Osteocyte (in vitro differentiated cells): ENCODE data around the gene C9orf43. TPM values are rescaled to one million over a fixed set of nuclear protein-coding genes. Genes with fewer than 3 reads are reported as not detected.

Experiments used
- DNase-seq: peaks from one replicate; pipeline ENCODE4 v3.0.0; 2021; ENCODE audit warnings: mixed read lengths; ENCODE audit not compliant: unreplicated experiment; ENCODE audit errors: extremely low spot score
- H3K27ac Mint-ChIP-seq: one replicate; pipeline ENCODE4 v1.8.0; 2021; ENCODE audit warnings: mild to moderate bottlenecking, mixed read lengths; ENCODE audit not compliant: unreplicated experiment
- H3K27me3 Mint-ChIP-seq: one replicate; pipeline ENCODE4 v1.8.0; 2021; ENCODE audit warnings: mixed read lengths; ENCODE audit not compliant: unreplicated experiment
- H3K36me3 Mint-ChIP-seq: one replicate; pipeline ENCODE4 v1.8.0; 2021; ENCODE audit warnings: mixed read lengths; ENCODE audit not compliant: unreplicated experiment
- H3K4me1 Mint-ChIP-seq: one replicate; pipeline ENCODE4 v1.8.0; 2021; ENCODE audit warnings: mixed read lengths; ENCODE audit not compliant: unreplicated experiment
- H3K4me3 Mint-ChIP-seq: one replicate; pipeline ENCODE4 v1.8.0; 2021; ENCODE audit warnings: mild to moderate bottlenecking, moderate library complexity, mixed read lengths; ENCODE audit not compliant: unreplicated experiment
- H3K9me3 Mint-ChIP-seq: one replicate; pipeline ENCODE4 v1.8.0; 2021; ENCODE audit warnings: mixed read lengths; ENCODE audit not compliant: unreplicated experiment
- total RNA-seq: library from RNA; stranded (reverse); gene quantifications from 2 replicates; pipeline ENCODE4 v1.2.1, GENCODE V29; 2021
- TF ChIP-seq, protein P1 (sequence below): fragments of 200-600 bp; sonication (generic); IDR thresholded peaks from 2 replicates; pipeline ENCODE4 v1.5.0; 2021; ENCODE audit warnings: antibody characterized with exemption, mild to moderate bottlenecking, moderate library complexity

The C9orf43 gene
- total RNA-seq, 1 donor from 2014 or later = 0.43 TPM

DNA sequence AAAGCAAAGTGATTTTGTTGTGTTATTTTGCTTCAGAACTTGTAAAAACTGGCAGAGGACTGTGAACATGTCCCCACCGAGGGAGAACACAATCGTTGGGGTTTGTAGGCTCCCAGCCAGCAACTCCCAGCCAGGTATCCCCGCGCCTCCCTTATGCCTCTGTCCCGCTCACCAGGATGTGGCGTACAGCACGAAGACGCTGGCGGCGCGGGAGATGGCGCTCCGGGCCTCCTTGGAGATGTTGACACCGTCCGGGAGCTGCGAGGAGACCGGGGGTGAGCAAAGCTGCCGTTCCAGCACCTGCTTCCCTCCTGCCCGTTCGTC is 702 bp upstream of the C9orf43 start:
- Mint-ChIP-seq H3K9me3 (no peaks in the 10 kb centered on the region), H3K36me3 (peaks cover 11% of the 10 kb centered on the region), H3K4me3 (peak overlapping the region; percentile 99), H3K4me1 (peaks cover 19% of the 10 kb centered on the region), H3K27ac (peak overlapping the region; percentile 100), H3K27me3 (no peaks in the 10 kb centered on the region)
- DNase-seq = no peak
- TF ChIP-seq, protein P1, sequence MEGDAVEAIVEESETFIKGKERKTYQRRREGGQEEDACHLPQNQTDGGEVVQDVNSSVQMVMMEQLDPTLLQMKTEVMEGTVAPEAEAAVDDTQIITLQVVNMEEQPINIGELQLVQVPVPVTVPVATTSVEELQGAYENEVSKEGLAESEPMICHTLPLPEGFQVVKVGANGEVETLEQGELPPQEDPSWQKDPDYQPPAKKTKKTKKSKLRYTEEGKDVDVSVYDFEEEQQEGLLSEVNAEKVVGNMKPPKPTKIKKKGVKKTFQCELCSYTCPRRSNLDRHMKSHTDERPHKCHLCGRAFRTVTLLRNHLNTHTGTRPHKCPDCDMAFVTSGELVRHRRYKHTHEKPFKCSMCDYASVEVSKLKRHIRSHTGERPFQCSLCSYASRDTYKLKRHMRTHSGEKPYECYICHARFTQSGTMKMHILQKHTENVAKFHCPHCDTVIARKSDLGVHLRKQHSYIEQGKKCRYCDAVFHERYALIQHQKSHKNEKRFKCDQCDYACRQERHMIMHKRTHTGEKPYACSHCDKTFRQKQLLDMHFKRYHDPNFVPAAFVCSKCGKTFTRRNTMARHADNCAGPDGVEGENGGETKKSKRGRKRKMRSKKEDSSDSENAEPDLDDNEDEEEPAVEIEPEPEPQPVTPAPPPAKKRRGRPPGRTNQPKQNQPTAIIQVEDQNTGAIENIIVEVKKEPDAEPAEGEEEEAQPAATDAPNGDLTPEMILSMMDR = no peak

DNA sequence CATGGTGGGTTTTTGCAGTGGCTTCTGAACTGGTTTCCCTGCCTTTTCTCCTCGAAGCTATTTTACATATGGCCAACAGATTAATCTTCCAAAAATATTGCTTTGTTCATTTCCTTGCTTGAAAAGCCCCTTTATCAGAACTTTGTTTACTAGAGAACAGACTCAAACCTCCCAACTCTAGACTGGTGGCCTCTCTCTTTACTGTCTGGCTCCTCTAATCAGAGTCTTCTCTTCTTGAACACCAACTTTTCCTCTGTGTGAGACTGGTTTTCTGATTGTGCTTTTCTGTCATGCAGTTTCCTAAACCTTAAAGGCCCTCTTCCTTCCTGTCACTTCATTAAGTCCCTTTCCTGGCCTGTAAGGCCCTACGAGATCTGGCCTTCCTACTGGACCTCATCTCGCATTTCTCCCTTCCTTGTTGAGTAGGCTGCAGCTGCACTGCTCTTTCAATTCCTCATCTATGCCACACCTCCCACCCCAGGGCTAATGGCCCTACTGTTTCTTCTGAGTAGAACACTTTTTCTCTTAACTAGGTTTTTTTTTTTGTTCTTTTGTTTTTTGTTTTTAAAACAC is 5.7 kb downstream of the C9orf43 start:
- Mint-ChIP-seq H3K27me3 (no peaks in the 10 kb centered on the region), H3K36me3 (no peaks in the 10 kb centered on the region), H3K27ac (no peak overlapping the region), H3K4me1 (peaks cover 2% of the 10 kb centered on the region), H3K9me3 (no peaks in the 10 kb centered on the region), H3K4me3 (no peak overlapping the region)
- DNase-seq = no peak
- TF ChIP-seq, protein P1 = no peak

DNA sequence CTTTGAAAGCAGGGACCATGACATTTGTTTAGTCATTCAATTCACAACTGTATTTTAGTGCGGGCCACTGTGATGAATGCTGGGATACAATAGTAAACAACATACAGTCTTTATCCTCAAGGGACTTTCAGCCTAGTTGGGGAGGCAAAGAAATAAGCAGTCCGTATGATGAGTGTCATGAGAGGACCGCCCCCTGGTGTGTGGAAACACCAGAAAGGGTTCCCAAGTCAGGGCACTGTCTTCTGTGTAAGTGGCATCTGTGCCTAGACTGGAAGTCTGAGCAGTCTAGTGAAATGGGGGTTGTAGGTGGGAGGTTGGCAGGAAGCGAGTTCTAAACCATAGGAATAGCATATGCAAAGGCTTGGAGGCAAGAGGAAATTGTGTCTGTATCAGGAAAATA is 6.8 kb downstream of the C9orf43 start:
- TF ChIP-seq, protein P1 = no peak
- peaks cover 4% of the 10 kb centered on the region for H3K4me1 Mint-ChIP-seq
- no peak overlapping the region for H3K27ac Mint-ChIP-seq
- no peaks in the 10 kb centered on the region for H3K27me3 Mint-ChIP-seq
- H3K9me3 Mint-ChIP-seq = no peaks in the 10 kb centered on the region
- no peak overlapping the region for H3K4me3 Mint-ChIP-seq
- no peaks in the 10 kb centered on the region for H3K36me3 Mint-ChIP-seq
- DNase-seq = no peak

DNA sequence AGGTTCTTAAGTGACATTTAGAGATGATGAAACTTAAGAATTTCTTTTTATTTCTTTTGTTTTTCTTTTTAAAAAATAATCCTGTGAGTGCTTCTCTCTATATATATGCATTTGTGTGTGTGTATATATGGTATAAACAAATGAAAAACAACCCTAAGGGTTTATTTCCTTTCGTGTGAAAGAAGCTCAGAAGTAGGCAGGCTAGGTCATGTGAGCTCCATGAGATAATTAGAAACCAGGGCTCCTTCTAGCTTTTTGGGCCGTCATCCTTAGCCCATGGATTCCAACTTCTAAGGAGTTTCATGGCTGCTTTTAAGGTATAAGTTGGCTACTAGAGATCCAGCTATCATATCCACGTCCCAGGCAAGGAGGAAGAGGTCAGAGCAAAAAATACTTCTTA is 11.2 kb downstream of the C9orf43 start:
- H3K36me3 Mint-ChIP-seq = no peaks in the 10 kb centered on the region
- TF ChIP-seq, protein P1 = no peak
- H3K27me3 Mint-ChIP-seq = peaks cover 13% of the 10 kb centered on the region
- no peak overlapping the region for H3K27ac Mint-ChIP-seq
- no peak for DNase-seq
- H3K4me1 Mint-ChIP-seq = peaks cover 11% of the 10 kb centered on the region
- H3K4me3 Mint-ChIP-seq = no peak overlapping the region
- H3K9me3 Mint-ChIP-seq = no peaks in the 10 kb centered on the region

DNA sequence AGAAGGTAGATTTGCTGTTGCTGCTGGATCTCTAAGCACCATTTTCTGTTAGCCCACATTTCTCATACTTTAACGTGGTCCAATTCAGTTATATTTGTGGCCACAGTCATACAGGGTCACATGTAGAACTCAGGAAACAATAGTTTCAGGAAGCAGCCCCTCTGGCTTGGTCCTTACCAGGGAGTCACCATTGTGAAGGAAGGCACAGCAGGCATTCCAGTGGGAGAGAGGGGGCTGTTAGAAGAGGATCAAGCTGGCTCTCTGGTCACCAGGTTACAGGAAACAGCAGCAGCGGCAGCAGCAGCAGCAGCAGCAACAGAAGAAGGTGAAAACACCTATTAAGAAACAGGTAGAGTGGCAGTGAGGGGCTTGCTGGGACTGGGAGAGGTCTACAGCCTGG is 14.5 kb downstream of the C9orf43 start:
- H3K4me1 Mint-ChIP-seq = peaks cover 11% of the 10 kb centered on the region
- H3K9me3 Mint-ChIP-seq = no peaks in the 10 kb centered on the region
- TF ChIP-seq, protein P1 = no peak
- no peak overlapping the region for H3K4me3 Mint-ChIP-seq
- no peaks in the 10 kb centered on the region for H3K36me3 Mint-ChIP-seq
- H3K27ac Mint-ChIP-seq = no peak overlapping the region
- peaks cover 16% of the 10 kb centered on the region for H3K27me3 Mint-ChIP-seq
- no peak for DNase-seq
